ENCODE results near the gene MLXIP. TPM values are rescaled to one million over a fixed set of nuclear protein-coding genes. Genes with fewer than 3 reads are reported as not detected.
A peak's percentile ranks its signal among the peaks of the same experiment; 100 is the strongest.

Gene MLXIP
- total RNA-seq, 1 donor, result 8.3 TPM

DNA sequence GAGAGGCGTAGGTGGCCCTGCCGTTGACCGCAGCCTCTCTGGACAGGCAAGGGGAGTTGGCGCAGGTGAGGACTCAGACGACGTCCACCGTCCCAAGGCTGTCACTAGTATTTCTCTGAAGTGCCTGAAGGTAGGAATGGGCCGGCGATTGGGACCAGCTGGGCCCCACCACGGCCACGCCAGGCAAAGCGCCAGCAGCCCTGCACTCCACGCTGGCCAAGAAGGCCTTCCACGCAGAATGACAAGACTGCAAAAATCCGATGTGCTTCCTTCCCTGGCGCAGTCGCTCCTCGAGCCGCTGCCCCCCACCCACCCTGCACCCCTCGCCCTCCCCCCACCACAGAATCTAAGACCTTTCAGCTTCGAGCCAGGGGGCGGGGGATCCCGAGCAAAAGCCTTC is 17.3 kb upstream of the MLXIP start:
- TF ChIP-seq, protein P1, sequence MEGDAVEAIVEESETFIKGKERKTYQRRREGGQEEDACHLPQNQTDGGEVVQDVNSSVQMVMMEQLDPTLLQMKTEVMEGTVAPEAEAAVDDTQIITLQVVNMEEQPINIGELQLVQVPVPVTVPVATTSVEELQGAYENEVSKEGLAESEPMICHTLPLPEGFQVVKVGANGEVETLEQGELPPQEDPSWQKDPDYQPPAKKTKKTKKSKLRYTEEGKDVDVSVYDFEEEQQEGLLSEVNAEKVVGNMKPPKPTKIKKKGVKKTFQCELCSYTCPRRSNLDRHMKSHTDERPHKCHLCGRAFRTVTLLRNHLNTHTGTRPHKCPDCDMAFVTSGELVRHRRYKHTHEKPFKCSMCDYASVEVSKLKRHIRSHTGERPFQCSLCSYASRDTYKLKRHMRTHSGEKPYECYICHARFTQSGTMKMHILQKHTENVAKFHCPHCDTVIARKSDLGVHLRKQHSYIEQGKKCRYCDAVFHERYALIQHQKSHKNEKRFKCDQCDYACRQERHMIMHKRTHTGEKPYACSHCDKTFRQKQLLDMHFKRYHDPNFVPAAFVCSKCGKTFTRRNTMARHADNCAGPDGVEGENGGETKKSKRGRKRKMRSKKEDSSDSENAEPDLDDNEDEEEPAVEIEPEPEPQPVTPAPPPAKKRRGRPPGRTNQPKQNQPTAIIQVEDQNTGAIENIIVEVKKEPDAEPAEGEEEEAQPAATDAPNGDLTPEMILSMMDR (IDR thresholded peaks at IDR 0.05; ENCODE audit: insufficient read depth, low read length), result no peak
- H3K4me3 ChIP-seq (ENCODE audit: low read depth, low read length), result no peak overlapping the region
- DNase-seq (ENCODE audit: low read depth), result no peak

DNA sequence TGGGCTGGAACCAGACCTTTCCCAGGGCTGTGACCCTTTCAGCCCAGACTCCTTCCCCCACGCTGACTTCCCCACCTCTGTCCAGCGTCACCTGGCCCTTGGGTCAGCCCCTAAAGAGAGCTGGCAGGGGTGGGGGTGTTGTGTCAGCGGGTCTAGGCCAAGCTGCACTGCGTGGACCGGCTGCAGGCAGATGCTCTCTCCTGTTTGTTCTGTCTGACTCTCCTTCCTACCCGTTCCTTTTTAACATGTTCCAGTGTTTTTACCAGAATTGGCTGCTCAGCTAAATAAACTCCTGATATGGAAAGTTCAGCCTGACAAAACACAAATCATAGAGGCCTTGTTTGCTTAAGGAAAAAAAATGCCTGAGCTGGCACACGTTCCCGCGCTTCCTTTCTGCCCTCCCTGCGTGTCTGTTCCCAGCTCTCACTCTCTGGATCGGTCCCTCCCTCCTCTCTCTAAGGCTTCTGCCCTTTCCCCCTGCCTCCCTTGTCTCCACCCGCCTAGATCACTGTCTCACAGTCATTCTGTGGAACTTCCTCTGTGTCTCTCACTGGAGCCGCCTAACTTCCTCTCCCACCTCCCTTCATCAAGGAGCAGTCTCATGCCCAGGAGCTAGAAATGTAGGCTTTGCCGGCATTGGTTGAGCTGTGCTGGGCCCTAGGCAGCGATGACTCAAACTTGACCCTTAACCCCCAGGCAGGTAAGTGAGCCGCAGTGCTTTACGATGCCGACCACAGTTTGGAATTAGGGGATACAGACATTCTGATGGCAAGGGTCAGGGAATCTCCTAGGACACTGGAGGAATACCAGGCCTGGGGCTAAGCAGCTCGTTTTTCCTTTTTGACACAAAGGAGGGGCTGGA is 15.5 kb upstream of the MLXIP start:
- DNase-seq (ENCODE audit: low read depth), result peak; percentile 89
- TF ChIP-seq, protein P1 (IDR thresholded peaks at IDR 0.05; ENCODE audit: insufficient read depth, low read length), result no peak
- peak overlapping the region; percentile 40 for H3K4me3 ChIP-seq (ENCODE audit: low read depth, low read length)

DNA sequence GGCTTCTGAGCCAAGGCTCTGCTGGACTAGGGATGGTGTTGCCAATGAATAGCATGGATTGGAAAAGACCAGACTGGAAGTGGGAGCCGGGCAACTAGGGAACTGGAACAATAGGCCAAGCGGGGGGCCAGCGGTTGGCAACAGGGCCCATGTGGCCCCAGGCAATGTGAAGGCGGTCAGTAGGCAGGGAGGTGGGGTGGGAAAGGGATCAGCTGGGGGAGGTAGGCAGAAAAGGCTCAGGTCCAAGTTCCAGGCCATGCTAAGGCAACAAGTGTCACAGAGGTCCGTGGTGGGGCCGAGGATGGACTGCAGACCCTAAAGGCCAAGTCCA is 14.9 kb upstream of the MLXIP start:
- DNase-seq (ENCODE audit: low read depth), result peak; percentile 49
- TF ChIP-seq, protein P1 (IDR thresholded peaks at IDR 0.05; ENCODE audit: insufficient read depth, low read length), result no peak
- peak overlapping the region; percentile 40 for H3K4me3 ChIP-seq (ENCODE audit: low read depth, low read length)

DNA sequence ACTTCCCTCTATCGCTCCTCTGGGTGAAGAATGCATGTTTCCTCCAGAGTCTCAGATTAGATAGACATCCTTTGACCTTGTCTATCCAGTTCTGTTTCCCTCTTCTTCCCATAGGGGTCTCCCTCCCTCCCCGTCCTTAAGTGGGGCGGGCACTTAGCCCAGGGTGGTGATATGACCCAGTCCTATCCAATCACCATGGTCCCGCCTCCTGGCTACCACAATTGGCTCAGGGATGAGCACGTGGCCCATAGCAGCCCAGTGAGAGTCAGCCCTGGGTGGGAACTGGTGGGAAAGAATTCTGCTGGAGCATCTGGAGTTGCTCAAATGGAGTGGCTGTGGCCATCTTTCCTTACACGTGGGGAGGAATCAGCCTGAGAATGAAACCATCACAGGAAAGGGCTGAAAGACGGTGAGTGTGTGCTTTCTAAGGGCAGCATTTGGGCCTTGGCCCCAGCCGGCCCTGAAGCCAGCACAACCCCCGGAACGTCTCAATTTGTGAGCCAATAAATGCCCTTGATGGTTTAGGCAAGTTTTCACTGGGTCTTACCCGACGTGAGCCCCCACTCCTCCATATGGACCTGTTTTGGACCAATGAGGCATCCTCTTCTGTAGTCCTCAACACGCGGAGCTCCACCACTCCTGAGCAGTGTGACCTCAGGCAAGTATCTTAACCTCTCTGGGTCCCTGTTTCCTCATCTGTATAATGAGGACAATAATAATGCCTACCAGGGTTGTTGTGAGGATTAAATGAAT is 14.4 kb upstream of the MLXIP start:
- TF ChIP-seq, protein P1 (IDR thresholded peaks at IDR 0.05; ENCODE audit: insufficient read depth, low read length), result peak; percentile 70
- peak; percentile 99 for DNase-seq (ENCODE audit: low read depth)
- peak overlapping the region; percentile 59 for H3K4me3 ChIP-seq (ENCODE audit: low read depth, low read length)

DNA sequence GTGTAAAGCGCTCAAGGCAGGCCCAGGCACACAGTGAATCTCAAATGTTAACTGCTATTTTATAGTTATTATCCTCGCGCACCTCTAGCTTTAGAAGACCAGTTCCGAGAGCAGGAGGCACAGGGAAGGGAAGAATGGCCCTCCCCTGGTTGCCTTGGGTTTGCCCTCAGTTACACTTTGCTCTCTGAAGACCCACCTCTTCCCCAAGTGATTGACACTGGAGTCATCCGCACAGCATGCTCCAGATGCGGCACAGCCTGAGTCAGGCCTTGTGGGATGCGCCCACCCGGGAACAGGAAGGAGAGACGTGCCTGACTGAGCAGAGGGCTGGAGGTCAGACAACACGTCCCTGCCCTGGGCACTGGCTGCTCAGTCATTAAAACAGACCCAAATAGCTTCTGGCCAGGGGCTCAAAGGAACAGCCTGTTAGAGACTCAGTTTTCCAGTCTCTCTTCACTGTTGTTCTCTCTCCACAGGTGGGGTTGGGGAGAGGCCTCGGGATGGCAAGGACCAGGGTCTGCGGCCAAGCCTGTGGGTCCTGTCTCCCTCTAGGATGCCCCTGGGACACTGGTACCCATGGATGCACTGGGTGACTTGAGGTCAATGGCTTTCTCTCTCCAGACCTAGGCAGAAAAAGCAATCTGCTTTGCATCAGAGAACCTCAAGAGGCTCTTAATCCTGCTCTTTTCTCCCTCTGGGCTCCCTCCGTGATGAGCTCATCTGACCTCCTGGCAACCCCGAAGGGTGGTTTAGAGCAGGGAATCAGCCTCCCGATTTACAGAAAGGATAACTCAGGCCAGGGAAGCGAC is 13.6 kb upstream of the MLXIP start:
- peak; percentile 80 for DNase-seq (ENCODE audit: low read depth)
- TF ChIP-seq, protein P1 (IDR thresholded peaks at IDR 0.05; ENCODE audit: insufficient read depth, low read length), result no peak
- H3K4me3 ChIP-seq (ENCODE audit: low read depth, low read length), result peak overlapping the region; percentile 59

DNA sequence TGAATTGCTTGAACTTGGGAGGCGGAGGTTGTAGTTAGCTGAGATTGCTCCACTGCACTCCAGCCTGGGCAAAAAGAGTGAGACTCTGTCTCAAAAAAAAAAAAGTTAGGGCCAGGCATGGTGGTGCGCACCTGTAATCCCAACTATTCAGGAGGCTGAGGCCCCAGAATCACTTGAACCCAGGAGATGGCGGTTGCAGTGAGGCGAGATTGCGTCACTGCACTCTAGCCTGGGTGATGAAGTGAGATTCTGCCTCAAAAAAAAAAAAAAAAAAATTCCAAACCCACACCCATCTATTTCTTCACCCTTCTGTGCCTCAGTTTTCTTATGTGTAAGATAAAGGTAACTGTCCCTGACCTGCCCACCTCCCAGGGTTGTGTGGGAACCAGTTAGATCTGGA is 11.0 kb upstream of the MLXIP start:
- no peak overlapping the region for H3K4me3 ChIP-seq (ENCODE audit: low read depth, low read length)
- no peak for DNase-seq (ENCODE audit: low read depth)
- TF ChIP-seq, protein P1 (IDR thresholded peaks at IDR 0.05; ENCODE audit: insufficient read depth, low read length), result no peak
